ENCODE measurements around the gene KRTAP4-3.
"Not testable (repeated sequence)": the region's sequence is repeated elsewhere in the genome, so short reads cannot be mapped to it uniquely, and the experiment has no call there.

The KRTAP4-3 gene

GRCh38 chr17:41190328-41190727, 22.3 kb upstream of the KRTAP4-3 start:
- in situ Hi-C loops (cut with HindIII; ENCODE audit: low sequenced_read_pairs): no loop called here
- DNase-seq (ENCODE audit: low read depth): no peak
- no peak overlapping the region for H3K4me3 ChIP-seq (ENCODE audit: low read depth, low read length)
- TF ChIP-seq CTCF (IDR thresholded peaks at IDR 0.05; ENCODE audit: low read depth, low read length, missing control alignments): no peak

- DNase-seq (ENCODE audit: low read depth); in situ Hi-C loops (cut with HindIII; ENCODE audit: low sequenced_read_pairs); H3K4me3 ChIP-seq (ENCODE audit: low read depth, low read length): not testable (repeated sequence)
Measured at GRCh38 chr17:41189837-41190318, 21.9 kb upstream of the KRTAP4-3 start, which contains the start of gene KRTAP9-1. TSS of gene KRTAP9-1 (plus strand) at chr17:41189887. CDS start at chr17:41189887, 0 bp downstream.

- TF ChIP-seq CTCF (IDR thresholded peaks at IDR 0.05; ENCODE audit: low read depth, low read length, missing control alignments): no peak
- in situ Hi-C loops (cut with HindIII; ENCODE audit: low sequenced_read_pairs): no loop called here
- DNase-seq (ENCODE audit: low read depth): peak; percentile 3
- H3K4me3 ChIP-seq (ENCODE audit: low read depth, low read length): no peak overlapping the region
Measured at GRCh38 chr17:41186872-41187271, 18.9 kb upstream of the KRTAP4-3 start.

GRCh38 chr17:41185001-41185400, 17.0 kb upstream of the KRTAP4-3 start:
- H3K4me3 ChIP-seq (ENCODE audit: low read depth, low read length): no peak overlapping the region
- DNase-seq (ENCODE audit: low read depth): no peak
- in situ Hi-C loops (cut with HindIII; ENCODE audit: low sequenced_read_pairs): no loop called here
- TF ChIP-seq CTCF (IDR thresholded peaks at IDR 0.05; ENCODE audit: low read depth, low read length, missing control alignments): no peak

- no peak for DNase-seq (ENCODE audit: low read depth)
- in situ Hi-C loops (cut with HindIII; ENCODE audit: low sequenced_read_pairs): no loop called here
- no peak within 1 kb of the TSS for H3K4me3 ChIP-seq (ENCODE audit: low read depth, low read length)
- no peak for TF ChIP-seq CTCF (IDR thresholded peaks at IDR 0.05; ENCODE audit: low read depth, low read length, missing control alignments)
Measured at GRCh38 chr17:41184480-41184961, 16.5 kb upstream of the KRTAP4-3 start, which contains the start of gene KRTAP4-1. TSS of gene KRTAP4-1 (minus strand) at chr17:41184911. CDS start at chr17:41184854, 57 bp downstream.

GRCh38 chr17:41178843-41179616, 11.0 kb upstream of the KRTAP4-3 start:
- in situ Hi-C loops (cut with HindIII; ENCODE audit: low sequenced_read_pairs): no loop called here
- no peak for DNase-seq (ENCODE audit: low read depth)
- H3K4me3 ChIP-seq (ENCODE audit: low read depth, low read length): no peak overlapping the region
- TF ChIP-seq CTCF (IDR thresholded peaks at IDR 0.05; ENCODE audit: low read depth, low read length, missing control alignments): no peak

GRCh38 chr17:41178341-41178740, 10.3 kb upstream of the KRTAP4-3 start:
- in situ Hi-C loops (cut with HindIII; ENCODE audit: low sequenced_read_pairs): no loop called here
- no peak for TF ChIP-seq CTCF (IDR thresholded peaks at IDR 0.05; ENCODE audit: low read depth, low read length, missing control alignments)
- no peak for DNase-seq (ENCODE audit: low read depth)
- no peak overlapping the region for H3K4me3 ChIP-seq (ENCODE audit: low read depth, low read length)

Measured in astrocyte of the cerebellum (primary cell).